ENCODE measurements around the gene MRRF.

Gene MRRF

GRCh38 chr9:122286764-122287163 is 22.1 kb downstream of the MRRF start:
- no peak overlapping the region for H2AFZ ChIP-seq (ENCODE audit: insufficient read depth, low read length, poor library complexity)
- no peaks in the 10 kb centered on the region for H3K27me3 ChIP-seq (ENCODE audit: insufficient read depth, low read length)
- no peak overlapping the region for H4K8ac ChIP-seq (ENCODE audit: low read depth, low read length)
- H2BK12ac ChIP-seq (ENCODE audit: low read length) = no peak overlapping the region
- no peaks in the 10 kb centered on the region for H3K79me1 ChIP-seq (ENCODE audit: low read length)
- peaks cover 2 to 22% of the 10 kb centered on the region in 2 experiments for H3K36me3 ChIP-seq (ENCODE audit: control insufficient read depth in 1 of 2, insufficient read depth in 2 of 2, low read length in 2 of 2)
- no peak overlapping the region for H3K4me2 ChIP-seq (ENCODE audit: low read length)
- H3K14ac ChIP-seq (ENCODE audit: low read length) = no peak overlapping the region
- DNase-seq = no peak
- H3K9me3 ChIP-seq (ENCODE audit: insufficient read depth, low read depth, low read length) = no peaks in the 10 kb centered on the region
- no CpG with 5 or more reads among the region's 1 CpG for WGBS (ENCODE audit: extremely low coverage, insufficient coverage, insufficient read length)
- no peak overlapping the region for H3K4me3 ChIP-seq (ENCODE audit: low read depth, low read length)
- H3K79me2 ChIP-seq (ENCODE audit: control insufficient read depth, insufficient read depth, low read length, poor library complexity) = no peaks in the 10 kb centered on the region
- H3K27ac ChIP-seq (ENCODE audit: low read depth, low read length) = no peak overlapping the region
- H3K18ac ChIP-seq (ENCODE audit: low read length) = no peak overlapping the region
- no peak overlapping the region for H2BK120ac ChIP-seq (ENCODE audit: insufficient read depth, low read length, poor library complexity)
- H3K23ac ChIP-seq (ENCODE audit: low read length) = no peak overlapping the region
- no peak overlapping the region for H3K9ac ChIP-seq (ENCODE audit: low read length)
- no peak overlapping the region for H4K12ac ChIP-seq (ENCODE audit: low read depth, low read length)
- no peaks in the 10 kb centered on the region for H3K4me1 ChIP-seq (ENCODE audit: control insufficient read depth in 1 of 2, insufficient read depth in 2 of 2, low read length in 2 of 2)
- no peak overlapping the region for H2BK5ac ChIP-seq (ENCODE audit: low read depth, low read length, poor library complexity)
- no peak overlapping the region for H3K4ac ChIP-seq (ENCODE audit: low read depth, low read length)
- no peak overlapping the region for H2AK5ac ChIP-seq (ENCODE audit: low read length)
- H4K91ac ChIP-seq (ENCODE audit: low read depth, low read length) = no peak overlapping the region

DNA sequence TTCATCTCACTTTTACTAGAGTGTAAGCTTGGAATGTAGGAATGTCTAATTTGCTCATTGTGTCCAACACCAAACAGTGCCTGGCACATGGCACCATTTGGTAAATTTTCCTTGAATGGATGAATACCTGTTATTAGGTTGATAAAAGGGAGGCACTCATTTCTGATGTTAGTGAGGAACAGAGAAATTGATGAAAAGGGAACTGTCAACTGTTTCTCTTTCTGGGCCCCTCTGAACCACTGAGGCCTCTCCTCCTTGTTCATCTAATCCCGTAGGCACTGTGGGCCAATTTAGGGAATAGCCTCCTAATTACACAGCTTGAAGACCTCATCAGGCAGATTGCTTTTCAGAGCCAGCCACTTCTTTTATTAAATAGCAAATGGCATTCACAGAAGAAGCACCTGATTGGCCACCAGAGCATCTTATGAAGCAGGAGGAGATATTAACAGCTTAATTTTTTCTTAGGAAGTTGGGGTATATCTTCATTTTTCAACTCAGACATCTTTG is 22.6 kb downstream of the MRRF start:
- Histone ChIP-seq H2BK120ac (ENCODE audit: insufficient read depth, low read length, poor library complexity) (no peak overlapping the region), H3K4me2 (ENCODE audit: low read length) (no peak overlapping the region), H3K4me1 (ENCODE audit: control insufficient read depth in 1 of 2, insufficient read depth in 2 of 2, low read length in 2 of 2) (no peaks in the 10 kb centered on the region), H3K27ac (ENCODE audit: low read depth, low read length) (no peak overlapping the region), H3K79me1 (ENCODE audit: low read length) (no peaks in the 10 kb centered on the region), H2BK5ac (ENCODE audit: low read depth, low read length, poor library complexity) (no peak overlapping the region), H3K23ac (ENCODE audit: low read length) (no peak overlapping the region), H3K9ac (ENCODE audit: low read length) (no peak overlapping the region), H3K4me3 (ENCODE audit: low read depth, low read length) (no peak overlapping the region), H4K12ac (ENCODE audit: low read depth, low read length) (no peak overlapping the region), H3K36me3 (ENCODE audit: control insufficient read depth in 1 of 2, insufficient read depth in 2 of 2, low read length in 2 of 2) (peaks cover 2 to 23% of the 10 kb centered on the region in 2 experiments), H2BK12ac (ENCODE audit: low read length) (no peak overlapping the region), H4K8ac (ENCODE audit: low read depth, low read length) (no peak overlapping the region), H3K9me3 (ENCODE audit: insufficient read depth, low read depth, low read length) (no peaks in the 10 kb centered on the region), H2AFZ (ENCODE audit: insufficient read depth, low read length, poor library complexity) (no peak overlapping the region), H4K91ac (ENCODE audit: low read depth, low read length) (no peak overlapping the region), H3K27me3 (ENCODE audit: insufficient read depth, low read length) (no peaks in the 10 kb centered on the region), H3K79me2 (ENCODE audit: control insufficient read depth, insufficient read depth, low read length, poor library complexity) (no peaks in the 10 kb centered on the region), H3K4ac (ENCODE audit: low read depth, low read length) (no peak overlapping the region), H2AK5ac (ENCODE audit: low read length) (no peak overlapping the region), H3K18ac (ENCODE audit: low read length) (no peak overlapping the region), H3K14ac (ENCODE audit: low read length) (no peak overlapping the region)
- no peak for DNase-seq
- no CpG with 5 or more reads among the region's 1 CpG for WGBS (ENCODE audit: extremely low coverage, insufficient coverage, insufficient read length)

DNA sequence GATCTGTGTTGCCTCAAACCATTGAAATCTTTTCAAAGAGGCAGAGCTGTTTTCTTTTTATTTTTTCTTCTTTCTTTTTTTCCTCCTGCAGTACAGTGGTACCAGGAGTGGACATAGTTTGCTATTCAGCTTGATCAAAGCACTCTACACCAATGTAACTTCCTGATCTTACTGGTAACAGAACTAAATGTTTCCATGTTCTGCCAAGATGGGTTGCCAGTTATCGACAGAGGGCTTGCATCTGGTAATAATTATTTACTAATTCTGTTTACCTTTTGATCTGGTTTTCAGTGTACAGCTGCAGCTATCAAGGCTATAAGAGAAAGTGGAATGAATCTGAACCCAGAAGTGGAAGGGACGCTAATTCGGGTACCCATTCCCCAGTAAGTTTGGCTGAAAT is 26.8 kb downstream of the MRRF start:
- no peak for DNase-seq
- no peak overlapping the region for H3K9ac ChIP-seq (ENCODE audit: low read length)
- H3K9me3 ChIP-seq (ENCODE audit: insufficient read depth, low read depth, low read length) = no peaks in the 10 kb centered on the region
- no peak overlapping the region for H4K91ac ChIP-seq (ENCODE audit: low read depth, low read length)
- H2AK5ac ChIP-seq (ENCODE audit: low read length) = no peak overlapping the region
- H2BK120ac ChIP-seq (ENCODE audit: insufficient read depth, low read length, poor library complexity) = no peak overlapping the region
- peaks cover 0 to 15% of the 10 kb centered on the region in 2 experiments for H3K36me3 ChIP-seq (ENCODE audit: control insufficient read depth in 1 of 2, insufficient read depth in 2 of 2, low read length in 2 of 2)
- H3K79me2 ChIP-seq (ENCODE audit: control insufficient read depth, insufficient read depth, low read length, poor library complexity) = no peaks in the 10 kb centered on the region
- no peak overlapping the region for H3K4ac ChIP-seq (ENCODE audit: low read depth, low read length)
- H3K14ac ChIP-seq (ENCODE audit: low read length) = no peak overlapping the region
- H3K23ac ChIP-seq (ENCODE audit: low read length) = no peak overlapping the region
- no peaks in the 10 kb centered on the region for H3K4me1 ChIP-seq (ENCODE audit: control insufficient read depth in 1 of 2, insufficient read depth in 2 of 2, low read length in 2 of 2)
- H2BK12ac ChIP-seq (ENCODE audit: low read length) = no peak overlapping the region
- H4K8ac ChIP-seq (ENCODE audit: low read depth, low read length) = no peak overlapping the region
- H3K27me3 ChIP-seq (ENCODE audit: insufficient read depth, low read length) = no peaks in the 10 kb centered on the region
- no peak overlapping the region for H4K12ac ChIP-seq (ENCODE audit: low read depth, low read length)
- WGBS (ENCODE audit: extremely low coverage, insufficient coverage, insufficient read length) = no CpG with 5 or more reads among the region's 3 CpGs
- no peak overlapping the region for H3K27ac ChIP-seq (ENCODE audit: low read depth, low read length)
- H3K18ac ChIP-seq (ENCODE audit: low read length) = no peak overlapping the region
- H2BK5ac ChIP-seq (ENCODE audit: low read depth, low read length, poor library complexity) = no peak overlapping the region
- no peak overlapping the region for H2AFZ ChIP-seq (ENCODE audit: insufficient read depth, low read length, poor library complexity)
- H3K4me3 ChIP-seq (ENCODE audit: low read depth, low read length) = no peak overlapping the region
- H3K4me2 ChIP-seq (ENCODE audit: low read length) = no peak overlapping the region
- no peaks in the 10 kb centered on the region for H3K79me1 ChIP-seq (ENCODE audit: low read length)

DNA sequence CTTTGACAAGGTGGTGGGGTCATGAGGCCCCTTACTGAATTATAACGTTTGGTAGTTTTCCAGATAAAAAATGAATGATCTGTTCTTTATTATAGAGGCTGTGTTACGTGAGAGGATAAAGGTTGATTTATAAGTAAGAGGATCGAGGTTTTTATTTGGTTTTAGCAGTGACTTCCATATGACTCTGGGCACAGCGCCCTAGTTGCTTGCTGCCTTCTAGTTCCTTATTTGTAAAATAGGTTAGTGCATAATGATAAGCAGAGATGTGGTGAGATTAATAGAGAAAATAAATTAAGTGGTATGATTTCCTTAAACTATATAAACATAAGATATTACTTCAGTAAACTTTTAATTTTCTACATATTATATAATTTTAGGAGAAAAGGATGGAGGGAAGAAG is 29.8 kb downstream of the MRRF start:
- Histone ChIP-seq H3K18ac (ENCODE audit: low read length) (no peak overlapping the region), H2AK5ac (ENCODE audit: low read length) (no peak overlapping the region), H3K27me3 (ENCODE audit: insufficient read depth, low read length) (no peaks in the 10 kb centered on the region)

More for the DNA sequence above, 29.8 kb downstream of the MRRF start:
- no peak overlapping the region for H3K4me2 ChIP-seq (ENCODE audit: low read length)
- H3K14ac ChIP-seq (ENCODE audit: low read length) = no peak overlapping the region
- no peaks in the 10 kb centered on the region for H3K79me2 ChIP-seq (ENCODE audit: control insufficient read depth, insufficient read depth, low read length, poor library complexity)
- H3K4me1 ChIP-seq (ENCODE audit: control insufficient read depth in 1 of 2, insufficient read depth in 2 of 2, low read length in 2 of 2) = no peaks in the 10 kb centered on the region
- H3K23ac ChIP-seq (ENCODE audit: low read length) = no peak overlapping the region
- H3K9ac ChIP-seq (ENCODE audit: low read length) = no peak overlapping the region
- no peak overlapping the region for H4K8ac ChIP-seq (ENCODE audit: low read depth, low read length)
- H2BK5ac ChIP-seq (ENCODE audit: low read depth, low read length, poor library complexity) = no peak overlapping the region
- H2BK12ac ChIP-seq (ENCODE audit: low read length) = no peak overlapping the region
- H3K4ac ChIP-seq (ENCODE audit: low read depth, low read length) = no peak overlapping the region
- H3K9me3 ChIP-seq (ENCODE audit: insufficient read depth, low read depth, low read length) = no peaks in the 10 kb centered on the region
- WGBS (ENCODE audit: extremely low coverage, insufficient coverage, insufficient read length) = 100% methylated on average over 2 of the region's 4 CpGs
- H2AFZ ChIP-seq (ENCODE audit: insufficient read depth, low read length, poor library complexity) = no peak overlapping the region
- H3K4me3 ChIP-seq (ENCODE audit: low read depth, low read length) = no peak overlapping the region
- no peak overlapping the region for H4K12ac ChIP-seq (ENCODE audit: low read depth, low read length)
- no peak for DNase-seq
- no peak overlapping the region for H4K91ac ChIP-seq (ENCODE audit: low read depth, low read length)
- H3K79me1 ChIP-seq (ENCODE audit: low read length) = no peaks in the 10 kb centered on the region
- H3K27ac ChIP-seq (ENCODE audit: low read depth, low read length) = no peak overlapping the region
- H3K36me3 ChIP-seq (ENCODE audit: control insufficient read depth in 1 of 2, insufficient read depth in 2 of 2, low read length in 2 of 2) = peaks cover 0 to 12% of the 10 kb centered on the region in 2 experiments
- no peak overlapping the region for H2BK120ac ChIP-seq (ENCODE audit: insufficient read depth, low read length, poor library complexity)

Data from trophoblast cell (in vitro differentiated cells and primary cell).